ACC112 (cell line): ENCODE results near the gene CFAP20DC.
"Not testable (repeated sequence)": the region's sequence is repeated elsewhere in the genome, so short reads cannot be mapped to it uniquely, and the experiment has no call there.

ENCODE experiments used
- H2AFZ ChIP-seq: fragments of 200-600 bp; sonication (generic); one replicate; pipeline ENCODE4 v1.6.0; 2017; ENCODE audit warnings: antibody characterized with exemption, low read length; ENCODE audit not compliant: unreplicated experiment
- H3K27ac ChIP-seq: fragments of 200-600 bp; sonication (generic); 2 replicates; pipeline ENCODE4 v1.5.1; 2014; ENCODE audit warnings: low read depth, mild to moderate bottlenecking, antibody characterized with exemption, low read length, moderate library complexity
- H3K27me3 ChIP-seq: fragments of 200-600 bp; sonication (generic); 2 replicates; pipeline ENCODE4 v1.6.1; 2014; ENCODE audit warnings: mild to moderate bottlenecking, antibody characterized with exemption, low read length, moderate library complexity, mixed read lengths; ENCODE audit not compliant: insufficient read depth
- H3K36me3 ChIP-seq: fragments of 200-600 bp; sonication (generic); 2 replicates; pipeline ENCODE4 v1.6.1; 2016; ENCODE audit warnings: mild to moderate bottlenecking, antibody characterized with exemption, low read length, moderate library complexity, mixed read lengths; ENCODE audit not compliant: insufficient read depth
- H3K4me1 ChIP-seq: fragments of 200-600 bp; sonication (generic); one replicate; pipeline ENCODE4 v1.6.1; 2016; ENCODE audit warnings: low read length, mixed read lengths; ENCODE audit not compliant: insufficient read depth, unreplicated experiment, control insufficient read depth
- H3K4me3 ChIP-seq: fragments of 200-600 bp; sonication (generic); 2 replicates; pipeline ENCODE4 v1.5.1; 2014; ENCODE audit warnings: mild to moderate bottlenecking, low read depth, low read length
- H3K79me2 ChIP-seq: fragments of 200-600 bp; sonication (generic); one replicate; pipeline ENCODE4 v1.6.0; 2016; ENCODE audit warnings: low read length; ENCODE audit not compliant: control insufficient read depth, unreplicated experiment, insufficient read depth

The CFAP20DC gene

DNA sequence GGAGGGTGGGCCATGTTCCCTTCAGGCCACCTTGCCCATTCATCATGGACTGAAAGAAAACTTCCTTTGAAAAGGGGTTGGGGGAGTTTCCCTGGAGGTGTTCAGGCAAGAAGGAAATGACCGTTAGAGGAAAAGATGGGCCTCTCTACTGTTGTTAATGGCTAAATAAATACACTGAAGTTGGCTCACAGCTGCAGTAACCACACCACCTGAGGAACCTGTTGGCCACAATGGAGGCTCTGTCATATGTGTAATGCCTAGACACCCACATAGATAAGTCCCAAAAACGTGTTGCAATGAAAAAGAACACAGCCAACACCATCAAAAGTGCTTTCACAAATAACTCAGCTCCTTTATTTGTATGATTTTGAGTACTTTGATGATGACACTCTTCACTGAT is 345.1 kb downstream of the CFAP20DC start:
- Histone ChIP-seq H3K27me3 (peaks cover 32% of the 10 kb centered on the region), H3K27ac (no peak overlapping the region), H3K4me1 (no peaks in the 10 kb centered on the region), H2AFZ (no peak overlapping the region), H3K4me3 (no peak overlapping the region), H3K36me3 (no peaks in the 10 kb centered on the region), H3K79me2 (no peaks in the 10 kb centered on the region)

- not testable (repeated sequence) for H3K27ac ChIP-seq
Observed at GRCh38 chr3:58704304-58704703, 345.5 kb downstream of the CFAP20DC start.

GRCh38 chr3:58698246-58698645 is 351.6 kb downstream of the CFAP20DC start:
- H3K4me3 ChIP-seq: no peak overlapping the region
- H3K79me2 ChIP-seq: no peaks in the 10 kb centered on the region
- peaks cover 35% of the 10 kb centered on the region for H3K27me3 ChIP-seq
- no peaks in the 10 kb centered on the region for H3K36me3 ChIP-seq
- H2AFZ ChIP-seq: no peak overlapping the region
- H3K4me1 ChIP-seq: no peaks in the 10 kb centered on the region
- H3K27ac ChIP-seq: no peak overlapping the region

More at GRCh38 chr3:58704304-58704703, 345.5 kb downstream of the CFAP20DC start:
- H3K4me3 ChIP-seq, H3K36me3 ChIP-seq, H3K4me1 ChIP-seq, H3K79me2 ChIP-seq, H2AFZ ChIP-seq: not testable (repeated sequence)
- peaks cover 37% of the 10 kb centered on the region for H3K27me3 ChIP-seq

- 0 out of 2 replicates have a peak overlapping the region, but pooled peaks have one; percentile 32 for H3K4me3 ChIP-seq
- H3K27ac ChIP-seq: no peak overlapping the region
Observed at GRCh38 chr3:58697561-58697960, 352.3 kb downstream of the CFAP20DC start.

GRCh38 chr3:58696813-58697212 is 353.0 kb downstream of the CFAP20DC start:
- not testable (repeated sequence) for H3K27ac ChIP-seq, H3K4me1 ChIP-seq, H2AFZ ChIP-seq, H3K36me3 ChIP-seq, H3K79me2 ChIP-seq
- Histone ChIP-seq H3K4me3 (0 out of 2 replicates have a peak overlapping the region, but pooled peaks have one; percentile 32), H3K27me3 (peaks cover 22% of the 10 kb centered on the region)

More at GRCh38 chr3:58697561-58697960, 352.3 kb downstream of the CFAP20DC start:
- Histone ChIP-seq H3K4me1 (no peaks in the 10 kb centered on the region), H3K79me2 (no peaks in the 10 kb centered on the region), H3K27me3 (peaks cover 28% of the 10 kb centered on the region), H2AFZ (no peak overlapping the region), H3K36me3 (no peaks in the 10 kb centered on the region)

GRCh38 chr3:58696093-58696492 is 353.7 kb downstream of the CFAP20DC start:
- H3K36me3 ChIP-seq: no peaks in the 10 kb centered on the region
- H3K79me2 ChIP-seq: no peaks in the 10 kb centered on the region
- H2AFZ ChIP-seq: no peak overlapping the region
- peaks cover 16% of the 10 kb centered on the region for H3K27me3 ChIP-seq
- no peak overlapping the region for H3K27ac ChIP-seq
- no peak overlapping the region for H3K4me3 ChIP-seq
- H3K4me1 ChIP-seq: no peaks in the 10 kb centered on the region

GRCh38 chr3:58695284-58695683 is 354.5 kb downstream of the CFAP20DC start:
- H3K79me2 ChIP-seq, H3K4me3 ChIP-seq, H3K27me3 ChIP-seq, H3K36me3 ChIP-seq, H3K4me1 ChIP-seq, H3K27ac ChIP-seq, H2AFZ ChIP-seq: not testable (repeated sequence)

DNA sequence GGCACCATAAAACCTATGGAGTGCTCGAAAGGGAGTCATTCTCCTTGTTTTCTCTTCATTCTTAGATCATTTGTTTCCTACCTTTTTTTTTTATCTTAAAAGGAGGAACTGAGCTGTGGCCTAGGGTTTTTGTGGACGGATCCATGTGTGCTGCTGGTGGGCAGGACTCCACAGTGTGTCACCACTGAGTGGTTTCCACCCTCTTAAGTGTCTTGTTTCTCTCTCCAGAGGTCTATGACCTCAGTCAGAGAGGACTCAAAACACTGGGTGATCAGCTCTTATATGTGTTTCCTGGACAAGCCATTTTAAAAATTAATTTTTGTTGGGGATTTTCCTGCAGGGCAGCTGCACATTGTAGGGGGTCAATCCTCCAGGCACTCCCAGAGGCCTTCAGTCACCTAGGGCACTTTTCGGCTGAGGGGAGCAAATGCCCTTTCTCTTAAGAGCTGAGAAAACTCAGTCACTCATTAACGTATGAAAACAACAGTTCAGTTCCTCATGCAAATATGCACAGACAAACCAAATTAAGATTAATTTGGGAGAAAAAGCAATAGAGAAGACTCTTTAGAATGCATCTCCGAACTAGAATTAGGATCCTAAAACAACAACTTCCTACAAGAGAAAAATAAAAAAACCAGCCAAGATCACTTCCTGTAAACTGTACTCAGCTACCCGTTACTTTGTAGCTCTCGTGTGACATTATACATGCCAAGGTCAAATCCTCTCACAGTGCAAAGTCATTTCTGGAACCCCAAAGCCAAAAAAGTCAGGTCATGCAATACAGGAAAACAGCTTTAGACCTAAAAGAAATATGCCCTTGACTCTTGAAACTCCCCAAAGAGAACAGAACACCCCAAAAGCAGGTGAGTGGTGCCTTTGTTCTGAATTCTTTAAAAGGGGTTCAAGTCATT is 355.6 kb downstream of the CFAP20DC start:
- Histone ChIP-seq H3K4me1 (no peaks in the 10 kb centered on the region), H2AFZ (no peak overlapping the region), H3K36me3 (no peaks in the 10 kb centered on the region), H3K27me3 (no peaks in the 10 kb centered on the region), H3K27ac (no peak overlapping the region), H3K79me2 (no peaks in the 10 kb centered on the region), H3K4me3 (no peak overlapping the region)

- no peak overlapping the region for H2AFZ ChIP-seq
Observed at GRCh38 chr3:58692484-58692883, 357.3 kb downstream of the CFAP20DC start.

More at GRCh38 chr3:58692484-58692883, 357.3 kb downstream of the CFAP20DC start:
- H3K36me3 ChIP-seq: no peaks in the 10 kb centered on the region
- H3K4me1 ChIP-seq: no peaks in the 10 kb centered on the region
- H3K4me3 ChIP-seq: no peak overlapping the region
- H3K27ac ChIP-seq: no peak overlapping the region
- H3K79me2 ChIP-seq: no peaks in the 10 kb centered on the region
- peaks cover 13% of the 10 kb centered on the region for H3K27me3 ChIP-seq
